HT-29 (cell line): ENCODE results near the gene RINT1. TPM values are rescaled to one million over a fixed set of nuclear protein-coding genes. Genes with fewer than 3 reads are reported as not detected.
"Not testable (repeated sequence)": the region's sequence is repeated elsewhere in the genome, so short reads cannot be mapped to it uniquely, and the experiment has no call there.

Experiments used
- DNase-seq: peaks from one replicate; pipeline ENCODE4 v3.0.0-alpha.2; 2015; ENCODE audit warnings: low spot score
- total RNA-seq: library from RNA; depleted of rRNA; stranded (reverse); fragments of >200 nt; shearing (Covaris generic); gene quantifications from 2 replicates; pipeline ENCODE4 v1.2.3, GENCODE V29; 2014; rRNA removed

The RINT1 gene
- 5.7 and 7.4 TPM in 2 replicates for total RNA-seq

DNA sequence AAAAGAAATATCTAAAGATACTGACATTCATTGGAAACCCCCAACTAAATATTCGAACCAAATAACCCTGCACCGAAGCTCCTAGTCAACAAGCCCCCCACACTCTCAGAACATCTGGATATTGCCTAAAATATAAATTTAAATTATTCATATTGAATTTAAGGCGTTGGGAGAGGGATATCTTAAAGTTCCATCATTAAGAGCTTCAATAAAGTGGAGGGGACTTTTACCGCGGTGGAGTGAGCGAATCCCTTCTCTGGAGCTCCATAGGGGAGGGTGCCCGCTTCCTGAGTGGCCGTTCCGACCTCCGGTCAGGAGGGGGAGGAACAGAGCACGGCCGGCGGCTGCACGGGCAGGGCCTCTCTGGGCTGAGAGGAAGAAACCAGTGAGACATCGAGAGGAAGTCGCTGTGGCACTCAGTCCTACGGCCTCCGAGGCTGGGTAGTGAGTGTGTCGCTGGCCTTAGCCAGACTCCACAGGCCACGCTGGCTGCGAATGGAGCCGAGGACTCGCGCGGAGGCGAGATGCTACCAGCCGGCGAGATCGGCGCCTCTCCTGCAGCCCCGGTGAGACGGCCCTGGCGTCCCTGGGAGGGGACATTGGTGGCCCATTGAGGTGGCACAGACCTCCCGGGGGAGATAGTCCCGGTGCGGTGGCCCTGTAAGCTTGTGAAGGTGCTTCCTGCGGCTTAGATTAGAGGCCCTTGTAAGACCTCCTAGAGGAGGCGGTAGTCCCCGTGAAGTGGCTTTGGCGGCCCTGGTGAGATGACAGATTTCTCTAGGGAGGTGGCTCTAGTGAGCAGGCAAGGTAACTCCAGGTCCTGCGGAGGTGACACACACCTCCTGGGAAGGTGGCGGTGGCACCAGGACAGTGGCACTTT, at the start of gene RINT1:
Gene RINT1, plus strand, starts transcription at position 410 of the 880 bp plus-strand sequence. Its CDS starts 115 bp downstream, at position 525.
- peak; percentile 97 for DNase-seq

DNA sequence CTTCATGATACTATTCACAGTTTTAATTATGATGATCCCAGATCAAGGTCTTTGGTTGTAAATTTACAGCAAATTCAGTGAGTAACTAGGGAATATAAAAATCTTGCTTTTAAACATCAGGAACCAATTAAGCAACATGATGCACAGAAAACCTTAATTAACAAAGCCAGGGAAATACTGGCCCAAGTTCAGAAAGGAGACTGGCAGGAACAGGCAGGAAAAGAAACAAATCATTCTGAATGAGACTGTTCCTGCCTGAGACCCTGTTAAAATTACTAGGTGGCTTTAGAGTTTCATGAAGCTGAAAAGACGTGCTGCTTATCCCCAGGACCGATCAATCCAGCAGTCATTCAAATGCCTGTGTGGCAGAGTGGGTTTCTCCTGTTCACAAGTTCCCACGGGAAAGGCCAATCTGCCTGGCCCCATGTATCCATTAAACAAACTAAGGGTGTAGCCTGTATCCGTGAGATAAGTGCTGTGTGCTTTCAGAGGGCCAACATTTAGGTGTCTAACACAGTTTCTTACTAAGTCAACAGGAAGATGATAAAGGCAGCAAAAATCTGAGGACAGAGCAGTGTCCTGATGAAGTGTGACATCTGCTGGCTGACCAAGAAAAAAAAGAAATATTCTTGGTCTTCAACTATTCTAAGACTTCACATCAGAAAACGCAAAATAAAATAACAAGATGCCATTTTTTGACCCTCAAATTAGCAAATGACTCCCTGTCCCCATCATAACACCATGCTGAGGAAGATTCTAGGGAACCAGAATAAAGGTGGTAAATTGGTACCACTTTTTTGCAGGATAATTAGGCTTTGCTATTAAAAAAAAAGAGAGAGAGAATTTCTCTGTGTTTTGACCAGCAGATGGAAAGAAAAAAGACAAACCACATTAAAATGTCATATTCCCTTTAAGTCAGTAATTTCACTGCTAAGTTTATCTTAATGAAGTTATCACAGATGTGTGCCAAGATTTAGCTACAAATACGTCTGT, 44.1 kb upstream of the RINT1 start:
- DNase-seq: peak; percentile 57

DNA sequence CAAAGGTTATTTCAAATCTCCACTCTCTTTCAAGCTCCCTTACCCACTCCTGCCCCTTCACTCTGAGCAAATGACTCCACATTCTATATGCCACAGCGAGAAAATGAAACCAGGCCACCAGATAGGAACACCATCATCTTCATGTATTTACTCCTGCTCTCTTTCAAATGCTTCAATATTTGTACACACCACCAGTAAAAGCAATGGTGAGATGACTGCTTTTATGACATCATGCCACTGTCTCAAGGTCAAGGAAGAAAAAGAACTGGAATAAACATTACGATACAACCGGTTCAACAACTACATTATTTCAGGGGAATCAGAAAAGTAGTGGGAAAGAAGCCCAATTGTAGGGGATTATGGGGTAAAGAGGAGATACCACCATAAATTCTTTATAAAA, 42.6 kb upstream of the RINT1 start:
- no peak for DNase-seq

DNA sequence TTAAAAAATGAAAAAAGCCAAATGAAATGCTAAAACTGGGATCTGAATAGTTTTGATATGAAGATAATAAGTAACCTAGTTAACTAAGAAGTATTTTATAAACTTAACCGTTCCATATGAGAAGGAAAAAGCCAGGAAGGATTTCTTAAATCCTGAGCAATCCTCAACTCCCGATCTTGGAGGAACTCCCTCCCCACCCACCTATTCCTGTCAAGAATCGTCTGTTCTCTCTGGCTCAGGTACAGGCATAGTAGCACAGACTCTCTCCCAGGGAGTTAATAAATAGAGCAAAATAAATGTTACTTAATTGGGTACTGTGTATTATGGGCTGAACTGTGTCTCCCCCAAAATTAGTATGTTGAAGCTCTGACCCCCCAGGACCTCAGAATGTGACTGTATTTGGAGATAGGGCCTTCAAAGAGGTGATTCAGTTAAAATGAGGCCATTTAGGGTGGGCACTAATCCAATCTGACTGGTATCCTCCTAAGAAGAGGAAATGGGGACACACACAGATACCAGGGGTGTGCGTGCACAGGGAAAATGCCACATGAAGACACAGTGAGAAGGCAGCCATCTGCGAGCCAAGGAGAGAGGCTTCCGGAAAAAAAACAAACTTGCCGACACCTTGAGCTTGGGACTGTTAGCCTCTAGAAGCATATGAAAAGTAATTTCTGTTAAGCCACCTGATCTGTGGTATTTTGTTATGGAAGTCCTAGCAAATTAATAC, 38.6 kb upstream of the RINT1 start:
- DNase-seq: no peak

DNA sequence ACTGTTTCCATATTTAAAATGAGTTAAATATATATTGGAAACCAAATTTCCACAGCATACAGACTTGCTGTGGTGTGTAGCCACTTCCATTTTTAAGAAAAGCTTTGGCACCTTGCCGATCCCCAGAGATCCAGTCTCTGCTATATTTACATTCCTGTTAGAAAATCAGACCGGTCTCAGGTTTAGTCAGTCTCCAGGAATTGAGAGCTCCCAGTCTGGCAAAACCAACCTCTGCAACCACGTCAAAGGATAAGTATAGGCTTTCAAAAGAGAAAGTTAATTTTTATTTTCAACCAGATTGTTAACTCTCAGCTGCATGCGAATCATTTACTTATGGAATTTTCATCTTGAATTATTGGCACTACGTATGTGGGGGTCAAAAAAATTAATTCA, 38.1 kb upstream of the RINT1 start:
- DNase-seq: no peak

DNA sequence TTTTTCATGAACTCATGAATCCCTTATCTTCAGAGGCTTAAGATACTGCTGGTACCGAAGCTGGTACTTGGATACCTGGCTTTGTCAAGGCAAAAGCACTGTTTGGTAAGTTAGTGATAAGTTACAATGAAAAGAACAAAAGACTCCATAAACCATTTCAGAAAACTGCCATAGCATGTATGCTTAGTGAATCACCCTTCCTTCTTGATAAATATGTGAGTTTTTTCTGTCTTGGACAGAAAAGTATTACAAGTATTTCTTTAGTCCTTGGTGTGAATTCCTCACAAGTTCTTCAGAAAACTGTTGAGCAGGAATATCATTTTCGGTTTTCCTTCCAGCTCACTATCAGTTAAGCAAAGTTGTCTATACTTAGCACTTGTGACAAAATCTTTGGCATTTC, 35.5 kb upstream of the RINT1 start:
- DNase-seq: no peak

DNA sequence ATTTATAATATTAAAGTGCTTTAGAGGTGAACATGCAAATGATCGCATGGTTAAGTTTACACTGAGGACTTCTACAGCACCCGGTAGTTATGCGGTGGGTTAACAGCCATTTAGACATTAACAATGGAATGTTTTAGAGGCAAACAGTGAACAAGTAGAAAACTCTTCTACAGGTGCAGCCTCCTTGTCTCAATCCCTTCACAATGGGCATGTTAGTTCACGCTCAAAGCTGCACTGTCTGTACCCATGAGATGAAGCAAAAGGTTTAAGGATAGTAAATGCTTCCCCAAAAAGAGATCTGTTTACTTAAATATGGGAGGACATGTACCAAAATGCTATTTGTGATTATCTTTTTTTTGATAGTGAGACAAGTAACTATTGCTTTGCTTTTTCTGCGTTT, 35.0 kb upstream of the RINT1 start:
- no peak for DNase-seq

DNA sequence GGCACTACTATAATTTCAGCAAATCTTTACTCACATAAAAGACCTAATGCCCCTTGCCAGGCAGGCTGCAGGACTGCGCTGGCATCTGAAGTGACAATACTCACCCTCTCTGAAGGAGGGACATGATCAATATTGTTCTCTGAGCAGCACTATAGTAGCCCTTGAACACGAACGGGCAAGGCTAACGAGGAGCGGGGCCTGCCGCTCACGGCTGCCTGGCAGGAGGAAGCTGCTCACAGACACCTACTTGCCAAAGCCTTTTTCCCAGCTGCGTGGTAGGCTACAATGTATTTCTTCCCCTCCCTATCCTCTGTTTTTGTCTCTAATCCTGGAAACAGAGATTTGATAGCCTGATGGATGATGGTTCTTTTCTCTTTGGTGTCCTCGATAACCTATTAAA, 29.8 kb upstream of the RINT1 start:
- DNase-seq: no peak

DNA sequence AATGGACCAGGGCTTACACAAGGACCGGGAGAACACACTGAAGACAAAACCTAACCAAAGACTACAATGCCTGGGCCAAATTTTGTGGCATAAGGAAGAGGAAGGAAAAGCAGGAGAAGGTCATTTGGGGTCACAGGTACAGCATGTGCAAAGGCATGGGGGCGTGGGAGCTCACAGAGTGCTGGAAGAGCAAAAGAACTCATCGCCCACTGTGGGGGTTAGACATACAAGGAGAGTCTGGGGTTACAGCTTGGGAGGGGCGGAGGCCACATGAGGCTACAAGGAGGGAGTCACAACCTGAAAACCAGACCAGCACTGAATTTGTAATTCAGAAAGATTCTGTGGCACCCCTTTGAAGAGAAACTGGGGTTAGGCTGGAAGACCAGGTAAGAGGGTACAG, 19.6 kb upstream of the RINT1 start:
- no peak for DNase-seq

DNA sequence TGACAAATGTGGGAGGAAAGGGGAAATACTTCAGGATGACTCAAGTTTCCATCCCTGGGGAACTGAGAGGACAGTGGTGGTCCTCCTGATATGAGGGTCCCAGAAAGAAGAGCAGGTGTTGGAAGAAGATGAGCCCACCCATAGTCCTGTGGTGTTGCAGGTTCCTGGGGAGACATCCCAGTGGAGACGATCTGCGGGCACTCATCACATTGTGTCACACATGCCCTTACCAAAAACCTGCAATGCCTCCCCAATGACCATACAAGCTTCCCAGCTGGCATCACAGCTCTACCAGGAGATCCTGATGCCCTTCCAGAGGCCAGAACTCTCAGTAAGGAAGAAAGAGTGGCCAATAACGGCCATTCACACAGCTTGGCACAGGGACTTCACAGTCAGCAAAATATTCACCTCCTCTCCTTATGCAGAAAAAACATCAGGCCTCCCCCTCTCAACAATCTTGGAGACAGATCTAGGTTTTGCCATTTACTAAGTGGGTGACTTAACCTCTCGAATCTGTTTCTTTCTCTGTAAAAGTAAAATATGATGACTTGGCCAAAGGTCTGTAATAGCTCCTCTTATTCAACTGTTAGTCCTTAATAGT, 19.0 kb upstream of the RINT1 start:
- no peak for DNase-seq

DNA sequence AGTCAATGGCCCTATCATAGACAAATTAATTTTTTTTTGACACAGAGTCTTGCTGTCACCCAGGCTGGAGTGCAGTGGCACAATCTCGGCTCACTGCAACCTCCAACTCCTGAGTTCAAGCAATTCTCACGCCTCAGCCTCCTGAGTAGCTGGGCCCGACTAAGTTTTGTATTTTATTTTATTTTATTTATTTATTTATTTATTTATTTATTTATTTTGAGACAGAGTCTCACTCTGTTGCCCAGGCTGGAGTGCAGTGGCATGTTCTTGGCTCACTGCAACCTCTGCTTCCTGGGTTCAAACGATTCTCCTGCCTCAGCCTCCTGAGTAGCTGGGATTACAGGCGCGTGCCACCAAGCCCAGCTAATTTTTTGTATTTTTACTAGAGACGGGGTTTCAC, 16.4 kb upstream of the RINT1 start:
- not testable (repeated sequence) for DNase-seq

DNA sequence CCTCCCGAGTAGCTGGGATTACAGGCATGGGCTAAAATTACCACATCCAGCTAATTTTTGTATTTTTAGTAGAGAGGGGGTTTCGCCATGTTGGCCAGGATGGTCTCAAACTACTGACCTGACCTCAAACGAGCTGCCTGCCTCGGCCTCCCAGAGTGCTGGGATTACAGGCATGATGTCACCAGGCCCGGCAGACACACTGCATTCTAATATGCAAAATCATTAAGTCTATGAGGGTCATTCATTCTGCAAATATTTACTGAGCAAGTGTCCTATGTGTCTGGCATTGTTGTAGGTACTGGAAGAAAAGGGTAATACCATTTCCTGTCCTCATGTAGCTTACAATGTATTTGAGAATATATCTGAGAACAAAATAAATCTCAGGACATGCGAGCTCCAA, 12.6 kb upstream of the RINT1 start:
- DNase-seq: no peak

DNA sequence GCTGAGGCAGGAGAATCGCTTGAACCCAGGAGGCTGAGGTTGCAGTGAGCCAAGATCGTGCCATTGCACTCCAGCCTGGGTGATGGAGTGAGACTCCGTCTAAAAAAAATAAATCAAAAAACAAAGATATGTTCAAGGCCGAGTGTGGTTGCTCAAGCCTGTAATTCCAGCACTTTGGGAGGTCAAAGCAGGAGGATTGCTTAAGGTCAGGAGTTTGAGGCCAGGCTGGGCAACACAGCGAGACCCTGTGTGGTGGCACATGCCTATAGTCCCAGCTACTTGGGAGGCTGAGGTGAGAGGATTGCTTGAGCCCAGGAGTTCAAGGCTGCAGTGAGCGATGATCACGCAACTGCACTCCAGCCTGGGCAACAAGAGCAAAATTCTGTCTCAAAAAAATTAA, 11.4 kb upstream of the RINT1 start:
- DNase-seq: not testable (repeated sequence)

DNA sequence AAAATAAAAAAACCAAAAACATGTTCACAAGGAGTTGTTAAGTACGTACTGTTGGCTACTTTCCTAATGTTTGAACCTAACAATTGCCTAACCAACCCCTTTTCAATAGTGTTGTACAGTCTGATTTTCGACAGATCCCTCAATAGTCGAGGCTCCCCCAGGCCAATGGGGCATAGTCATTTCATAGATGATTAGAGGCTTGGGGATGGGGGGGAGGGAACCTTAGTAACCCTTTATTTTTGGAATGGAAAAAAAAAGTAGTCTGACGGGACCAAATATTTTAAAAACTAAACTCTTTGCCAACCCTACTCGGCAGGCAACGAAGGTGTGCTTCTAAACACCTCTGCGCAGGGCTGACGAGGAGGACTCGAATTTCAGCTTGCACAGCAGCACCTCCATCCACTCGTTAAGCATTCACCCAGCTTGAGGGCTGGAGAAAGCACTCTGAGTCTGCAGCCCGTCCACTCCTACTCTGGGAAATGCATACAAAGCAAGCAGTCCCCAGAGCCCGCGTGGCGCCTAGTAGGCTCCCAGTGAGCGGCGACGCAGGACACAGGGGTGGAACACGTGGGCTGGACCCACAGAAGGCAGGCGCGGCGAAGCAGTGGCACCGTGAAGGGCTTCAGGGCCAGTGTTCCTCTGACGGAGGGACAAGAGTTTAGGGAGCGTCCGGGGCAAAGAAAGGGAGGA, 10.8 kb upstream of the RINT1 start:
- peak; percentile 82 for DNase-seq

DNA sequence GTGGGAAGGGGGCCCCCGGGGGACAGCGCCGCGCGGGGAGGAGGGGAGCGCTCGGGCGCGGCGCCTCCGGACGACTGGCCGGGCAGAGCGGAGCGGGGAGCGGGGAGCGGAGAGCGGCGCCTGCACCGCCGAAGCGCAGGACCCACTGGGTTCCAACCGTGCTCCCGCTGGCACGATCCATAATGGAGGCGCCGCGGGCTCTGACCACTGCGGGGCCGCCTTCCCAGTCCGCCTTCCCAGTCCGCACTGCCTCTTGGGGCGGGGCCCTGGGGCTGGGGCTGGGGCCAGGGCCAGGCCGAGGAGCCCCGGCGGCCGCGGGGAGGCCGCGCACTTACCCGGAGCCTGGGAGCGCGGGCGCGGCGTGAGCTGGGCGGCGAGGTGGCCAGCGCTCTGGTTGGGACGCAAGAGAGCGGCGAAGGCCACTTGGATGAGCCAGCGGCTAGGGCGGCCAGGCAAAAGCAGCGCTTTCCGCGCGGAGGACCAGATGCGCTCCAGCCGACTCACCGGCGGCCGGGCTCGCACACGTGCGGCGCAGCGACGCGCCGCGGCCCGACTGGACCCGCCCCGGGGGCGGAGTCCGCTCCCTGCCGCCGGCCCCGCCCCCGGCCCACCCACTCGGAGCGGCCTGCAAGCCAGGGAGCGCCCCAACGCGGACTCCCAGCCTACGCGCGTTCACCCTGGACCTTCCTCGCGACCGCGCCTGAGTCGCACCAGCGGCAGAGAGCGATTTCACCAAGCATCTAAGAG, 10.1 kb upstream of the RINT1 start, which contains the start of gene PUS7:
Gene PUS7, minus strand, starts transcription at position 555 of the 747 bp plus-strand sequence. CDS start 13,759 bp downstream, outside the sequence.
- DNase-seq: peak; percentile 95

DNA sequence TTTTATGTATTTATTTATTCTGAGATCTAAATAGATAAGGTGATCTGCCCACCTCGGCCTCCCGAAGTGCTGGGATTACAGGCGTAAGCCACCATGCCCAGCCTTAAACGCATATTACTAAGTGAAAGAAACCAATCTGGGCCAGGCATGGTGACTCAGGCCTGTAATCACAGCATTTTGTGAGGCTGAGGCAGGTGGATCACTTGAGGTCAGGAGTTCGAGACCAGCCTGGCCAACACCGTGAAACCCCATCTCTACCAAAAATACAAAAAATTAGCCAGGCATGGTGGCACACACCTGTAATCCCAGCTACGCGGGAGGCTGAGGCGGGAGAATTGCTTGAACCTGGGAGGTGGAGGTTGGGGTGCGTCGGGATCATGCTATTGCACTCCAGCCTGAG, 7.6 kb upstream of the RINT1 start:
- not testable (repeated sequence) for DNase-seq

DNA sequence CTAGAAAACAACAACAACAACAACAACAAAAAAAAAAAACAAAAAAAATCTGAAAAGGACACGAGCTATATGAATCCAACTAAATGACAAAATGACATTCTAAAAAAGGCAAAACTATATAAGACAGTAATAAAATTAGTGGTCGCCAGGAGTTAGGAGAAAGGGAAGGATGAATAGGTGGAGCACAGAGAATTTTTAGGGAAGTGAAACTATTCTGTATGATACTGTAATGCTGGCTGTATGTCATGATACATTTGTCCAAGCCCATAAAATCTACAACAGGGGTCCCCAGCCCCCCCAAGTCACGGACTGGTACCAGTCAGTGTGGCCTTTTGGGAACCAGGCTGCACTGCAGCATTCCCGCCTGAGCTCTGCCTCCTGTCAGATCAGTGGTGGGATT, 7.2 kb upstream of the RINT1 start:
- DNase-seq: no peak

DNA sequence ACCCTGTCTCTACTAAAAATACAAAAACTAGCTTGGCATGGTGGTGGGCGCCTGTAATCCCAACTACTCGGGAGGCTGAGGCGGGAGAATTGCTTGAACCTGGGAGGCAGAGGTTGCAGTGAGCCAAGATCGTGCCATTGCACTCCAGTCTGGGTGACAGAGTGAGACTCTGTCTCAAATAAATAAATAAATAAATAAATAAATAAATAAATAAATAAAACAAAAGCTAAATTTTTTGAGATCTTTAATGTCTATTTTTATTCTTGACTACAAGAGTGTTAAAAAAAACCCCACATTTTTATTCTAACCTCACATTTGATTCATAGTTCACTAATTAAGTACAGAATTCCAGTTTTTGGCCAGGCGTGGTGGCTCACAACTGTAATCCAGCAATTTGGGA, 4.3 kb upstream of the RINT1 start:
- DNase-seq: not testable (repeated sequence)

DNA sequence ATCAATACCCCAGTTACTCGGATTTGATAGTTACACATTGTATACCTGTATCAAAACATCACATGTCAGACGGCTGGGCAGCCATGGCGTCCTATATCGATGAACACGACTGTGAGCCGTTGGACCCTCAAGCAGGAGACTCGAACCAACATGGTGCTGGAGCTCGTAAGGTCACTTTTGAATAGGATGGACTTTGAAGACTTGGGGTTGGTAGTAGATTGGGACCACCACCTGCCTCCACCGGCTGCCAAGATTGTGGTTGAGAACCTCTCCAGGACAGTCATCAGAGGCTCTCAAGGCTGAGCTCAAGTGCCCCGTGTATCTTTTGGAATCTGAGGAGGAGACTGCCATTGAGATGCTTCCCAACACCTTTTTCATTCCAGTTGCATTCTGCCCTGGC, 1.9 kb upstream of the RINT1 start:
- DNase-seq: no peak

DNA sequence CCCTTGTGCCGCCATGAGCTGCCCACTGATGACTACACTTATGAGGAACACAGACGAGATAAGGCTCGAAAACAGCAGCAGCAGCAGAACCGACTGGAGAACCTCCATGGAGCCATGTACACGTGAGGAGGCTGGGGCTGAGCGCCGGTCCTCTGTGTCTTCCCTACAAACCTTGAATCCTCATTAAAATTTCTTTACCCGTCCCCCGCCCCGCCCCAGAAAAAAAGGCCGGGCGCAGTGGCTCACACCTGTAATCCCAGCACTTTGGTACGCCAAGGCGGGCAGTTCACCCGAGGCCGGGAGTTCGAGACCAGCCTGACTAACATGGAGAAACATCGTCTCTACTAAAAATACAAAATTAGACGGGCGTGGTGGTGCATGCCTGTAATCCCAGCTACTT, 1.5 kb upstream of the RINT1 start:
- no peak for DNase-seq
